Measurements from ENCODE around the gene IRGQ. TPM values are rescaled to one million over a fixed set of nuclear protein-coding genes. Genes with fewer than 3 reads are reported as not detected.
"Not testable (repeated sequence)": the region's sequence is repeated elsewhere in the genome, so short reads cannot be mapped to it uniquely, and the experiment has no call there.

Gene IRGQ
- total RNA-seq, 2 experiments from 2014 or later: 15.3 to 16.5 TPM

DNA sequence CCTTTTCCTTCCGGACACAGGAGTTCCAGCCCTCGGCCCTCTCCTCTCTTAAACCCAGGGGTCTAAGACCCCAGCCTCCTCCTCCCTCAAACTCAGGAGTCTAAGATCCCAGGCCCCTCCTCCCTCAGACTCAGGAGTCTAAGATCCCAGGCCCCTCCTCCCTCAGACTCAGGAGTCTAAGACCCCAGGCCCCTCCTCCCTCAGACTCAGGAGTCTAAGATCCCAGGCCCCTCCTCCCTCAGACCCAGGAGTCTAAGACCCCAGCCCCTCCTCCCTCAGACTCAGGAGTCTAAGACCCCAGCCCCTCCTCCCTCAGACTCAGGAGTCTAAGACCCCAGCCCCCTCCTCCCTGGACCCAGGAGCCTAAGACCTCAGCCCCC is 39.6 kb upstream of the IRGQ start:
- H3K27me3 Mint-ChIP-seq: peaks cover 40% of the 10 kb centered on the region
- H3K4me1 Mint-ChIP-seq; POLR2A ChIA-PET; DNase-seq; H3K4me3 Mint-ChIP-seq; H3K36me3 Mint-ChIP-seq (ENCODE audit: low read depth); H3K27ac Mint-ChIP-seq; H3K9me3 Mint-ChIP-seq: not testable (repeated sequence)
- CTCF ChIA-PET: interaction anchor here (0.6 to 0.8 kb wide), 2 partner anchors 12 to 33 kb away, joined by 3 to 4 read pairs; no protein-coding TSS in a partner anchor

DNA sequence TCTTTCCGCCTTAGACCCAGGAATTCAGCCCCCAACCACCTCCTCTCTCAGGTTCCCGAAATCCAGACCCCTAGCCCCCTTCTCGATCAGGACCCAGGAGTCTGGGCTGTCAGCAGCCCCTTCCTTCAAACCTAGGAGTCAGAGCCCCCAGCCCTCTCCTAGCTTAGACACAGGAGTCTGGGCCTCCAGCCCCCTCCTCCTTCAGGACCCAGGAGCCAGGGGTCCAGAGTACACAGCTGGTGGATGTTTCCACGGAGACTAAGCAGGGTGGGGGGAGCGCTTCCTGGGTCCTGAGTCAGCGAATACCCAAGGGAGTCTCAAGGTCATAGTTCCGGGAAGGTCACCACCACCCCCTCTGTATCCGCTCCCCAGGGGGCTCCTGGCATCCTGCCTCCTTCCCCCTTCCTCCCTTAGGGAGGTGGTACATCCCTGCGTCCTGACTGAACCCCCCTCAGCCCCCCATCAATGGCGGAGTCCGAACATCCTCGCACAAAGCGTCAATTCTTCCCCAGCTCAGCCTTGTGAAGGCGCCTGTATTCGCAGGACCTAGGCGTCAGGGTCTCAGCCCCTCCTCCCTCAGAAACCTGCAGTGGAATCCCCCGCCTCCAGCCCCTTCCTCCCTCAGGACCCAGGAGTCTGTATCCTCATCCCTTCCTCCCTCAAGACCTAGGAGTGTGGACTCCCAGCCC is 39.1 kb upstream of the IRGQ start:
- Mint-ChIP-seq H3K4me3 (no peak overlapping the region), H3K4me1 (peaks cover 6% of the 10 kb centered on the region), H3K9me3 (no peaks in the 10 kb centered on the region), H3K27me3 (peaks cover 36% of the 10 kb centered on the region), H3K27ac (no peak overlapping the region), H3K36me3 (ENCODE audit: low read depth) (no peaks in the 10 kb centered on the region)
- POLR2A ChIA-PET: no interaction called here
- CTCF ChIA-PET: interaction anchor here (0.8 kb wide), 1 partner anchor 11 kb away, joined by 3 read pairs; no protein-coding TSS in a partner anchor
- no peak for DNase-seq

DNA sequence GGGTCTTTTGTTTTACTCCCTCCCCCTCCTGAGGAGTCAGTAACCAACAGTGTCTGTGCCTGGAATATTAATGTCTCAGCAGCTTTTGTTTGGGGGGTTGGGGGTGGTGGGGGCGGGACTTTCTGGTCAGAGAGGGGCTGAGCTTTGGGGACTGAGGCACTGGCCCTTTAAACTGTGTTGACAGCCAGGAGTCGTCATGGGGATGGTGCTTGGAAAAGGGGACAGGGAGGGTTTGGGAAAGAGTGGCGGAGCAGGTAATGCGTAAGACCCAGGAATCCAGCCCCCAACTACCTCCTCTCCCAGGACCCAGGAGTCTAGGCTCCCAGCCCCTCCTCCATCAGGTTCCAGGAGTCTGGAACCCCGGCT is 38.6 kb upstream of the IRGQ start:
- no peak for DNase-seq
- Mint-ChIP-seq H3K27ac (no peak overlapping the region), H3K9me3 (no peaks in the 10 kb centered on the region), H3K4me3 (no peak overlapping the region), H3K27me3 (peaks cover 35% of the 10 kb centered on the region), H3K36me3 (ENCODE audit: low read depth) (no peaks in the 10 kb centered on the region), H3K4me1 (peaks cover 5% of the 10 kb centered on the region)
- ChIA-PET POLR2A (no interaction called here), CTCF (interaction anchor here (1.1 kb wide), 1 partner anchor 79 kb away, joined by 3 read pairs; no protein-coding TSS in a partner anchor)

DNA sequence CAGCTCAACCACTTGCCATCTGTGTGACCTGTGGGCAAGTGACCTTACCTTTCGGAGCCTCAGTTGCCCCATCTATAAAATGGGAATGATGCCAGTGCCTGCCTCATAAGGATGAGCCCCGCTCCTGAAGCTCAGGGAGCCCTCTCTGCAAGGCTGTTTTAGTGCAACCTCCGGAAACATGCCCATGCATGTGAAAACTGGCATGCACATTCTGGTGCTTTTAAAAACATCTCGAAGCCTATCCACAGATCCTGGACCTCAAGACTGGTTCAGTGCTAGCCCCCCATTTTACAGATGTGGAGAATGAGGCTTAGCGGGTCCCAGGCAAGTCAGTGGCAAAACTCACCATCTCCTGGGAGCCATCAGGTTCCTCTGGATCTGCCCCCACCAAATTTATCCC is 38.1 kb upstream of the IRGQ start:
- CTCF ChIA-PET: interaction anchor here (1.1 kb wide), 1 partner anchor 79 kb away, joined by 3 read pairs; no protein-coding TSS in a partner anchor
- POLR2A ChIA-PET: no interaction called here
- H3K36me3 Mint-ChIP-seq (ENCODE audit: low read depth): no peaks in the 10 kb centered on the region

DNA sequence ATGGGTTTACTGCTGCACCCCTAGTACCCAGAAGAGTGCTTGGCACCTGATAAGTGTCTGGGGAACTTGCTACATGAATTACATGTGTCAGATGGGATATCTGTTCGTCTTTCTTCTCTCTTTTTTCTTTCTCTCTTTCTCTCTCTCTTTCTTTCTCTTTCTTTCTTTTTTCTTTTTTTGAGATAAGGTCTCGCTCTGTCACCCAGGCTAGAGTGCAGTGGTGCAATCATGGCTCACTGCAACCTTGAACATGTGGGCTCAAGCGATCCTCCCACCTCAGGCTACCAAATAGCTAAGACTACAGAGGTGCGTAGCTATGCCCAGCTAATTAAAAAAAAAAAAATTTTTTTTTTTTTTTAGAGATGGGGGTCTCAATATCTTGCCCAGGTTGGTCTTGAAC is 37.6 kb upstream of the IRGQ start:
- no peaks in the 10 kb centered on the region for H3K36me3 Mint-ChIP-seq (ENCODE audit: low read depth)
- H3K27ac Mint-ChIP-seq: no peak overlapping the region
- POLR2A ChIA-PET: no interaction called here
- H3K9me3 Mint-ChIP-seq: no peaks in the 10 kb centered on the region
- H3K4me3 Mint-ChIP-seq: no peak overlapping the region
- peaks cover 28% of the 10 kb centered on the region for H3K27me3 Mint-ChIP-seq
- no peak for DNase-seq
- CTCF ChIA-PET: interaction anchor here (1.1 kb wide), 1 partner anchor 78 kb away, joined by 3 read pairs; no protein-coding TSS in a partner anchor
- no peaks in the 10 kb centered on the region for H3K4me1 Mint-ChIP-seq

More for the DNA sequence above, 38.1 kb upstream of the IRGQ start:
- no peak overlapping the region for H3K27ac Mint-ChIP-seq
- peaks cover 33% of the 10 kb centered on the region for H3K27me3 Mint-ChIP-seq
- peaks cover 4% of the 10 kb centered on the region for H3K4me1 Mint-ChIP-seq
- DNase-seq: no peak
- no peaks in the 10 kb centered on the region for H3K9me3 Mint-ChIP-seq
- no peak overlapping the region for H3K4me3 Mint-ChIP-seq

DNA sequence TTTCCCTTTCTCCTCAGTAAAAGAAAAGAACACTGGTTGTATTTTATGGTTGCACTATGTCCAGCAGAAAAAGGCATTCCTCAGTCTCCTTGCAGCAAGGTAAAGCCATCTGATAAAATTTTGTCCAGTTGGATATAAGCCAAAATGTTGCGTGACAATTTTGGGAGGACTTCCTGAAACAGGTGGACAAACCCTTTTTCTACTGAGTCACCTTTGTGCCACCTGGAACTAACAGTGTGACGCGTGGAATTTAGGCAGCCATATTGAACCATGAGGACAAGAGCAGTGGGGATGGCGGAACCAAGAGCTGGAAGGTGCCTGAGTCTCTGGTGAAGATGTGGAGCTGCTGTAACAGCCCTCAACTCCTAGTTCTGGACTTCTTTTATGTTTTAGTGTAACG is 35.6 kb upstream of the IRGQ start:
- ChIA-PET CTCF (no interaction called here), POLR2A (no interaction called here)
- Mint-ChIP-seq H3K27me3 (peaks cover 23% of the 10 kb centered on the region), H3K27ac (no peak overlapping the region), H3K36me3 (ENCODE audit: low read depth) (no peaks in the 10 kb centered on the region), H3K9me3 (no peaks in the 10 kb centered on the region), H3K4me1 (peaks cover 4% of the 10 kb centered on the region), H3K4me3 (no peak overlapping the region)
- no peak for DNase-seq

DNA sequence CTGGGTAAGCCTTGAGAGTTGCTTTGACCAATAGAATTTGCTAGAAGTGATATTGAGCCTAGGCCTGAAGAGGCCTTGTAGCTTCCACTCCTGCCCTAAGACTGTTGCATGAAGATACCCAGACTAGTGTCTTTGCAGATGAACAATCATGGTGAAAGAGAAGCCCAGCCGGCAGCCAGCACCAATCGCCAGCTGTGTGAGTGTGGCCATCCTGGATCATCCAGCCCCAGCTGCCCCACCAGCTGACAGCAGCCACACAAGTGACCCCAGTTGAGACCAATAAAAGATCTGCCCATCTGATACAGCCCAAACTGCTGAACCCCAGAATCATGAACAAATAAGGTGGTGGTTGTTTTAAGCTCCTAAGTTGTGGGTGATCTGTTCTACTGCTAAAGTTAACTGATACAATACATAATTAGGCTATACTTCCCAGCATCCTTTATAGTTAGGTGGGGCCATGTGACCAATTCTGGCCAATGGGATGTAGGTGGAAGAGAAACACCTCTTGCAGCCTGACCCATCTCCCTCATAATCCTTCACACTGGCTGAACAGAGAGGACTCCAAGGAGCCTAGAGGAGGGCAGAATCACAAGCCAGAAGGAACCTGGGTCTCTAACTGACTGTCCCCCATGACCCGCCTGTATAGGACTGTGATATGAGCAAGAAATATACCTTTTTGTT is 32.9 kb upstream of the IRGQ start:
- H3K27ac Mint-ChIP-seq: no peak overlapping the region
- H3K9me3 Mint-ChIP-seq: no peaks in the 10 kb centered on the region
- no peaks in the 10 kb centered on the region for H3K36me3 Mint-ChIP-seq (ENCODE audit: low read depth)
- ChIA-PET POLR2A (no interaction called here), CTCF (interaction anchor here (1.1 to 1.3 kb wide), 2 partner anchors 13 to 182 kb away, joined by 3 to 5 read pairs; no protein-coding TSS in a partner anchor)
- H3K4me1 Mint-ChIP-seq: peaks cover 24% of the 10 kb centered on the region
- no peak for DNase-seq
- no peak overlapping the region for H3K4me3 Mint-ChIP-seq
- peaks cover 22% of the 10 kb centered on the region for H3K27me3 Mint-ChIP-seq

DNA sequence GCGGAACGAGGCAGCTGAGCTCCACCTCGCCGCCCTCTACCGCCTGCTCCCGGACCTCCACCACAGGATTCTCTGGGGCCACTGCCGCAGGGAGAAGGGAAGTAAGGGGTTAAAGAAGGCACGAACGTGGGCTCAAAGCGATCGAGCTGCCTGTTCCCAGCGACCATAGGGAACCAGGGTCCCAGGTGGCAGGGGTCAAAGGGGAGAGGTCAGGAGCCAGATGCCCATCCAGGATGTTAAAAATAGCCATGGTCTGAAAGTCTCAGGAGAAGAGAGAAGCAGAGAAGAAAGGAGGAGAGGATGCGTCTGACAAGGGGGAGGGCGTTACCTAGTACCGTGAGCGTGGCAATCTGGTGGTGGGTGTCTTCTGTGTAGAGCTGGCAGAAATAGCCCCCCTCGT is 30.9 kb upstream of the IRGQ start:
- Mint-ChIP-seq H3K4me3 (no peak overlapping the region), H3K27ac (no peak overlapping the region), H3K36me3 (ENCODE audit: low read depth) (no peaks in the 10 kb centered on the region), H3K4me1 (peaks cover 24% of the 10 kb centered on the region), H3K27me3 (peaks cover 15% of the 10 kb centered on the region), H3K9me3 (no peaks in the 10 kb centered on the region)
- ChIA-PET POLR2A (interaction anchor here (1.0 kb wide), 1 partner anchor 14 kb away, joined by 3 read pairs; no protein-coding TSS in a partner anchor), CTCF (interaction anchor here (1.1 kb wide), 1 partner anchor 32 kb away, joined by 4 read pairs; no protein-coding TSS in a partner anchor)
- DNase-seq: no peak

DNA sequence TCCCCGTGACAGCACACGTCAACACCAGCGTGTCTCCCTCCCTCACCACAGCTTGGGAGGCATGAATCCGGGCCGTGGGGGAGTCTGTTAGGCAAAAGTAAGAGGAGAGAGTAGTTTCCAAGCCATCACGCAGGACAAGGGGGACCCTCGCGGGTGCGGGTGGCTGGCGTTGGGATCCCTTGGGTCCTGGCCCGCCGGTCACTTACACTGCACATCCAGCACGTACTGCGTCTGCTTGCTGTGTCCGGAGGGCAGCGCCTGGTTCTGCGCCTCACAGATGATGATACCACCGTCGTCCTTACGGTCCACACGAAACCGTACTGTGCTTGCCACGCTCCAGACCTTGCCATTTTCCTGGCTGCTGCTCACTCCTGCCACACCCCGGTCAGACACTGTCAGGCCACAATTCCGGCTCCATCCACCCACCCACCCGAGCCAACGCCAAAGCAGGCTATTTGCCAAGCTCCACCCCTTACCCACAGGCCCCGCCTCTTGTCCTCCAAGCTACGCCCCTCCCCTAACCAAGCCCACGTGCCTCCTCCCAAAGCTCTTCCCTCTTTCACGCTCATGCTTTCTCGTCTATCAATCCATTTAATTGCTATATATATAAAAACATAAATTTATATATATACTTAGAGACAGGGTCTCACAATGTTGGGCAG is 30.1 kb upstream of the IRGQ start:
- CTCF ChIA-PET: interaction anchor here (1.1 to 1.2 kb wide), 2 partner anchors 31 to 71 kb away, joined by 4 read pairs; no protein-coding TSS in a partner anchor
- Mint-ChIP-seq H3K27ac (no peak overlapping the region), H3K27me3 (peaks cover 14% of the 10 kb centered on the region), H3K4me1 (peaks cover 24% of the 10 kb centered on the region), H3K9me3 (no peaks in the 10 kb centered on the region), H3K36me3 (ENCODE audit: low read depth) (no peaks in the 10 kb centered on the region), H3K4me3 (no peak overlapping the region)
- POLR2A ChIA-PET: interaction anchor here (1.0 kb wide), 1 partner anchor 15 kb away, joined by 3 read pairs; no protein-coding TSS in a partner anchor
- no peak for DNase-seq

DNA sequence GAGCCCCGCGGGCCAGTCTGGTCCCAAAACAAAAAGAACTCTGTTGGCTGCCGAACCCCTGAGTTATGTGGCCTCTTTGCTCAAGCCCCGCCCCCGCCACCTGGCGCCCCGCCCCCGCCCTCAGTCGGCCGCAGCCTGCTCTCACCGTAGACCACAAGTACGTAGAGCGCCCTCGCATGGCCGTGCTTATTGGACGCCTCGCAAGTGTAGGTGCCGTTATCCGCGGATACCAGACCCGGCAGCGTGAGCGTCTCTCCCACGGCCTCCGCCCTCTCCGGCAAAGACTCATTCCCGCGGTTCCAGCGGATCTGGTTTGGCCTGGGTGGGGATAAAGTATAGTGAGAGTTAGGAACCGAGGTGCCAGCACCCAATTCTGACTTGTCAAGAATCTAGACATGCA is 29.0 kb upstream of the IRGQ start:
- Mint-ChIP-seq H3K9me3 (no peaks in the 10 kb centered on the region), H3K4me3 (no peak overlapping the region), H3K27me3 (peaks cover 14% of the 10 kb centered on the region), H3K36me3 (ENCODE audit: low read depth) (no peaks in the 10 kb centered on the region), H3K27ac (no peak overlapping the region), H3K4me1 (peaks cover 35% of the 10 kb centered on the region)
- DNase-seq: peak; percentile 89
- POLR2A ChIA-PET: no interaction called here
- CTCF ChIA-PET: interaction anchor here (1.2 kb wide), 1 partner anchor 70 kb away, joined by 4 read pairs; no protein-coding TSS in a partner anchor

DNA sequence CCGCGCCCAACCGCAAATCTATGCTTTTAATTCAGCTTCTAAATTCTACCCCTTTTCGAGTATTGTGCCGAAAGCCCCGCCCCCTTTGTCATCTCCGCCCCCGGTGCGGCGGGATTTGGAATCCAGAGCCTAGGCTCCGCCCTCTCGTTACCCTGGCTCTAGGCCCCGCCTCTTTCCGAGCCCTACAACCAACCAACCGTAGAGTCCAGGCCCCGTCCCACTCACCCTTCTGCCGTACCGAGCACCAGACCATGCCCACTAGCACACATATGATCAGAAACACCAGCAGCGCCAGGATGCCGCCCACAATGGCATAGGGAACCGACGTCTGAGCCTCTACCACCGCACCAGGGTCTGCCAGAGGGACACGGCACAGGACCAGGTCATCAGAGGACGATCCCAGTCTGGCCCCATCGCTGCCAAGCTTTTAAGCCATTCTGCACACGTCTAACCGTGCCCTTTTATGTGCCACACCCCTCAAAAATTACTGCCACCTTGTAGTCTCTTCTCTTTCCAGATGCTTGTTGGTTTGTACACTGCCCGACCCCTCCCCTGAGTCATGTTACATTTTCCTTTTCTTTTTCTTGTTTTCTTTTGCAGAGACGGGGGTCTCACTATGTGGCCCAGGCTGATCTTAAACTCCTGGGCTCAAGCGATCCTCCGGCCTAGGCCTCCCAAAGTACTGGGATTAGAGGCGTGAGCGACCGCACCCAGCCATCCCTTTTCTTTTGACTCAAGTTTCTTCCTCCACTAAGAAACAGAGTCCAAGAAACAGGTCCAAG is 28.1 kb upstream of the IRGQ start:
- H3K36me3 Mint-ChIP-seq (ENCODE audit: low read depth): no peaks in the 10 kb centered on the region
- no peak overlapping the region for H3K4me3 Mint-ChIP-seq
- ChIA-PET POLR2A (no interaction called here), CTCF (interaction anchor here (1.1 to 1.6 kb wide), 2 partner anchors 11 to 120 kb away, joined by 3 read pairs; partner anchors contain the start of gene PHLDB3)
- no peak overlapping the region for H3K27ac Mint-ChIP-seq
- H3K4me1 Mint-ChIP-seq: peaks cover 37% of the 10 kb centered on the region
- H3K9me3 Mint-ChIP-seq: no peaks in the 10 kb centered on the region
- peaks cover 14% of the 10 kb centered on the region for H3K27me3 Mint-ChIP-seq
- DNase-seq: no peak

DNA sequence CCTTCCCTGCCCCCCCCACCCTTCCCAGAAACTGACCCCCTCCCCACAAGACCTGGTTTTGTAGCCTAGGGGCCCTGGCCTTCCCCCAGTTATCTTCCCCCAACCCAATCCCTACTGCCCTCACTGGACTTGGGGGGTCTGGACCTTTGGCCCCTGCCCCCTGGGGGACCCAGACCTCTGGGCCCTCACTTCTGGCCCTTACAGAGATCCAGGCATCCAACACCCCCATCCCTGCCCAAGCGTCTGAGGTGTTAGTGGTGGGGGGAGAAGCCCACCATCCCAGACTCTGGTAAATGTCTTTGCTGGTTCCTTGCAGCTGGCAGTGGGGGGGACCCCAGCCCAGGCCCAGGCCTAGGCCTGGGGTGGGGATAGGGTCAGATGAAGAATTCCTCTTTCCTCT is 27.0 kb upstream of the IRGQ start:
- Mint-ChIP-seq H3K4me3 (no peak overlapping the region), H3K4me1 (peaks cover 41% of the 10 kb centered on the region), H3K27me3 (peaks cover 14% of the 10 kb centered on the region), H3K27ac (no peak overlapping the region), H3K9me3 (no peaks in the 10 kb centered on the region), H3K36me3 (ENCODE audit: low read depth) (no peaks in the 10 kb centered on the region)
- DNase-seq: no peak
- ChIA-PET CTCF (interaction anchor here (1.0 to 1.6 kb wide), 3 partner anchors 12 to 119 kb away, joined by 3 read pairs; partner anchors contain the start of gene PHLDB3), POLR2A (no interaction called here)

Measured in activated CD4-positive, alpha-beta memory T cell treated with anti-CD3 and anti-CD28 coated beads, Interleukin-2, amount 10 ng/mL, durations not matched to agents 7 days and 5 days (primary cell).